GM21529 (cell line): ENCODE data around the gene C2orf76.
A peak's percentile ranks its signal among the peaks of the same experiment; 100 is the strongest.
"Not testable (repeated sequence)": the region's sequence is repeated elsewhere in the genome, so short reads cannot be mapped to it uniquely, and the experiment has no call there.

Source experiments
- ATAC-seq: cut with Tn5 transposase; IDR thresholded peaks from one replicate; pipeline ENCODE4 v1.9.1; 2021; ENCODE audit not compliant: unreplicated experiment

The C2orf76 gene

GRCh38 chr2:119377993-119378345 is 11.3 kb upstream of the C2orf76 start:
- no peak for ATAC-seq

- no peak for ATAC-seq
Measured at GRCh38 chr2:119377294-119377992, 10.8 kb upstream of the C2orf76 start.

GRCh38 chr2:119376810-119377209 is 10.2 kb upstream of the C2orf76 start:
- no peak for ATAC-seq

- ATAC-seq, result not testable (repeated sequence)
Measured at GRCh38 chr2:119376406-119376805, 9.8 kb upstream of the C2orf76 start.

- not testable (repeated sequence) for ATAC-seq
Measured at GRCh38 chr2:119373907-119374745, 7.5 kb upstream of the C2orf76 start.

GRCh38 chr2:119372778-119373568 is 6.3 kb upstream of the C2orf76 start:
- ATAC-seq, result no peak

- ATAC-seq, result no peak
Measured at GRCh38 chr2:119371111-119371510, 4.5 kb upstream of the C2orf76 start.

- ATAC-seq, result no peak
Measured at GRCh38 chr2:119369845-119370244, 3.2 kb upstream of the C2orf76 start.

GRCh38 chr2:119367472-119368099 is 952 bp upstream of the C2orf76 start:
- ATAC-seq, result peak; percentile 30

- ATAC-seq, result no peak
Measured at GRCh38 chr2:119366161-119366648, 429 bp downstream of the C2orf76 start.

GRCh38 chr2:119365436-119365835 is 1.2 kb downstream of the C2orf76 start:
- ATAC-seq, result no peak

- no peak for ATAC-seq
Measured at GRCh38 chr2:119364798-119365197, 1.8 kb downstream of the C2orf76 start.

- no peak for ATAC-seq
Measured at GRCh38 chr2:119360423-119360966, 6.1 kb downstream of the C2orf76 start.

GRCh38 chr2:119359774-119360173 is 6.9 kb downstream of the C2orf76 start:
- ATAC-seq, result no peak

GRCh38 chr2:119354860-119355259 is 11.8 kb downstream of the C2orf76 start:
- no peak for ATAC-seq

GRCh38 chr2:119352357-119352756 is 14.3 kb downstream of the C2orf76 start:
- ATAC-seq, result peak; percentile 93

GRCh38 chr2:119350311-119350998 is 16.2 kb downstream of the C2orf76 start:
- ATAC-seq, result no peak

GRCh38 chr2:119349289-119349688 is 17.3 kb downstream of the C2orf76 start:
- no peak for ATAC-seq

- no peak for ATAC-seq
Measured at GRCh38 chr2:119341684-119342083, 24.9 kb downstream of the C2orf76 start.

- ATAC-seq, result no peak
Measured at GRCh38 chr2:119339562-119339923, 27.1 kb downstream of the C2orf76 start.
